ENCODE data around the gene ADAM11. TPM values are rescaled to one million over a fixed set of nuclear protein-coding genes. Genes with fewer than 3 reads are reported as not detected.
A peak's percentile ranks its signal among the peaks of the same experiment; 100 is the strongest.

The ADAM11 gene
- total RNA-seq, 2 donors from 2014 or later: 0.13 to 0.74 TPM

DNA sequence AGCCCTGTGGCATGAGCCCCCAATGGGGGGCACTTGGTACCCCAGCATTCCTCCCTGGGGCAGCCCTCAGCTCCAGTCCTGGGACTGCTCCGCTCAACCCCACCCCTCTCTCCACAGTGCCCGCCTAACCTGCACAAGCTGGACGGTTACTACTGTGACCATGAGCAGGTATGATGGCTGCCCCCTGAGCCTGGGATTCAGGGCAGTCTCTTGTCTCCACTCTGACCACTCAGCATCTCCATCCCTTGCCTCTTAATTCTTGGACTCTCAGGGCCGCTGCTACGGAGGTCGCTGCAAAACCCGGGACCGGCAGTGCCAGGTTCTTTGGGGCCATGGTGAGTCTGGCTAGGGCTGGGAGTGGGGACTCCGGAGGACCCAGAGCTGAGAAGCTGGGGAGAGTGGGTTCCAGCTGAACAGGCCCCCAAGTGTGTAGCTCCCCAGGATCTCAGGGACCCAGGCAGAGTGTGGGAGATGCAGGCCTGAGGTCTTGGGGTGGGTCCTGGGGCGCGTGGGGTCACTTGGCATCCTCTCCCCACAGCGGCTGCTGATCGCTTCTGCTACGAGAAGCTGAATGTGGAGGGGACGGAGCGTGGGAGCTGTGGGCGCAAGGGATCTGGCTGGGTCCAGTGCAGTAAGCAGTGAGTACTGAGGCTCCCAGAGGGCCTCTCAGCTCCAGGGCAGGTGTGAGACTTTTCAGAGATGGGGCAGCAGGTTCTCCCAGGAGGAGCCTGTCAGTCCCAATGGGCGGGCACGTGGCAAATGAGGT is 18.0 kb downstream of the ADAM11 start:
- Mint-ChIP-seq H3K27me3 (no peaks in the 10 kb centered on the region), H3K4me3 (peak overlapping the region; percentile 81), H3K36me3 (ENCODE audit: low read depth) (no peaks in the 10 kb centered on the region)

DNA sequence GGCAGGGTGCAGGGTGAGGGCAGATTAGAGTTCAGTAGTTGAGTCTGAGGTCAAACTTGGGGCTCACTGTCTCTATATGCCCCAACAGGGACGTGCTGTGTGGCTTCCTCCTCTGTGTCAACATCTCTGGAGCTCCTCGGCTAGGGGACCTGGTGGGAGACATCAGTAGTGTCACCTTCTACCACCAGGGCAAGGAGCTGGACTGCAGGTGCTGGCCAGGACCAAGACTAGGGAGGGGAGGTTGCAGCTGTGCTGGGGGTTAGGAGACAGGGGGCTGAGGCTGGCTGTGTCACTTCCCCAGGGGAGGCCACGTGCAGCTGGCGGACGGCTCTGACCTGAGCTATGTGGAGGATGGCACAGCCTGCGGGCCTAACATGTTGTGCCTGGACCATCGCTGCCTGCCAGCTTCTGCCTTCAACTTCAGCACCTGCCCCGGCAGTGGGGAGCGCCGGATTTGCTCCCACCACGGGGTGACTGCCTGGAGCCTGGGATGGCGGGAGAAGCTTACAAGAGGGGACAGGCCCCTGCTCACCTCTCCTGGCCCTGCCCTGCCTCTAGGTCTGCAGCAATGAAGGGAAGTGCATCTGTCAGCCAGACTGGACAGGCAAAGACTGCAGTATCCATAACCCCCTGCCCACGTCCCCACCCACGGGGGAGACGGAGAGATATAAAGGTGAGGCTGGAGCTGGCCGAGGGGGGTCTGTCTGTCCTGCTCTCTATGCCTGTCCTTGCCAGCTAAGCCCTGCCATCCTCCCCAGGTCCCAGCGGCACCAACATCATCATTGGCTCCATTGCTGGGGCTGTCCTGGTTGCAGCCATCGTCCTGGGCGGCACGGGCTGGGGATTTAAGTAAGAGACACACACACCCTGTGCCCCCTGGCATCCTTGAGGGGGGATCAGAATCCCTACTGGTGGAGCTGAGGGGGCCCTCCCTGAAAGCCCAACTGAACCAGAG is 18.9 kb downstream of the ADAM11 start:
- no peaks in the 10 kb centered on the region for H3K4me1 Mint-ChIP-seq
- H3K27ac Mint-ChIP-seq: no peak overlapping the region
- no peaks in the 10 kb centered on the region for H3K27me3 Mint-ChIP-seq
- H3K4me3 Mint-ChIP-seq: peak overlapping the region; percentile 81
- no peaks in the 10 kb centered on the region for H3K9me3 Mint-ChIP-seq
- H3K36me3 Mint-ChIP-seq (ENCODE audit: low read depth): no peaks in the 10 kb centered on the region
- no peak for ATAC-seq (replicated peaks)

More for the DNA sequence above, 18.0 kb downstream of the ADAM11 start:
- Mint-ChIP-seq H3K27ac (no peak overlapping the region), H3K9me3 (no peaks in the 10 kb centered on the region), H3K4me1 (no peaks in the 10 kb centered on the region)
- no peak for ATAC-seq (replicated peaks)

DNA sequence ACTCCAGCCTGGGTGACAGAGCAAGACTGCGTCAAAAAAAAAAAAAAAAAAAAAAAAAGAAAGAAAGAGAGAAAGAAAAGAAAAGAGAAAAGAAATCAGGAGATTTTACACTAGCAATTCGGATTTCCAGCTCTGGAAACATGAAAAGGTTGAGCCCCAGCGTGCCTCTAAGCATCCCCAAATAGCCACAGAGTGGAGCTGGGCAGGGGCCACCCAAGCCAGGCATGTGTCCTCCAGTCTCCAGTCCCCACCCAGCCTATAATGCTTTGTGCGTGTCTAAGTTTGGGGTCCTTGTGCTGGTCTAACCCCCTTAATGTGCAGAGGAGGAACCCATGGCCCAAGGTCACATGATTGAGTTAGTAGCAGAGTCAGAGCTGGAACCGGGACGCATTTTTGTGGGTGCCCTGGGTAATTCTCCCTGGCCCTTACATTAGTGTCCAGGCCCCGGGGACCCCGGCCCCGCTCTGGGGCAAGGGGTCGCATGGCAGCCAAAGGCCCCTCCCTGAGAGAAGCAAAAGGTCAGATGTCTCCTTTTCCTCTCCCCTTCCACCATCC is 19.9 kb downstream of the ADAM11 start:
- Mint-ChIP-seq H3K4me3 (peak overlapping the region; percentile 49), H3K4me1 (no peaks in the 10 kb centered on the region), H3K27me3 (no peaks in the 10 kb centered on the region), H3K9me3 (no peaks in the 10 kb centered on the region), H3K27ac (no peak overlapping the region), H3K36me3 (ENCODE audit: low read depth) (no peaks in the 10 kb centered on the region)
- ATAC-seq (replicated peaks): no peak

- H3K9me3 Mint-ChIP-seq: no peaks in the 10 kb centered on the region
- no peaks in the 10 kb centered on the region for H3K36me3 Mint-ChIP-seq (ENCODE audit: low read depth)
- no peaks in the 10 kb centered on the region for H3K27me3 Mint-ChIP-seq
- peak overlapping the region; percentile 49 for H3K4me3 Mint-ChIP-seq
- H3K4me1 Mint-ChIP-seq: no peaks in the 10 kb centered on the region
- peak; percentile 39 for ATAC-seq (replicated peaks)
- no peak overlapping the region for H3K27ac Mint-ChIP-seq
Measured at GRCh38 chr17:44779211-44780025, 20.6 kb downstream of the ADAM11 start.

GRCh38 chr17:44780161-44780560 is 21.4 kb downstream of the ADAM11 start:
- no peak for ATAC-seq (replicated peaks)
- H3K36me3 Mint-ChIP-seq (ENCODE audit: low read depth): no peaks in the 10 kb centered on the region
- H3K27ac Mint-ChIP-seq: no peak overlapping the region

GRCh38 chr17:44780845-44781480 is 22.2 kb downstream of the ADAM11 start:
- Mint-ChIP-seq H3K27me3 (no peaks in the 10 kb centered on the region), H3K4me1 (no peaks in the 10 kb centered on the region), H3K36me3 (ENCODE audit: low read depth) (no peaks in the 10 kb centered on the region), H3K27ac (no peak overlapping the region), H3K9me3 (no peaks in the 10 kb centered on the region), H3K4me3 (no peak overlapping the region)
- ATAC-seq (replicated peaks): no peak

More at GRCh38 chr17:44780161-44780560, 21.4 kb downstream of the ADAM11 start:
- Mint-ChIP-seq H3K4me1 (no peaks in the 10 kb centered on the region), H3K9me3 (no peaks in the 10 kb centered on the region), H3K27me3 (no peaks in the 10 kb centered on the region), H3K4me3 (peak overlapping the region; percentile 49)

DNA sequence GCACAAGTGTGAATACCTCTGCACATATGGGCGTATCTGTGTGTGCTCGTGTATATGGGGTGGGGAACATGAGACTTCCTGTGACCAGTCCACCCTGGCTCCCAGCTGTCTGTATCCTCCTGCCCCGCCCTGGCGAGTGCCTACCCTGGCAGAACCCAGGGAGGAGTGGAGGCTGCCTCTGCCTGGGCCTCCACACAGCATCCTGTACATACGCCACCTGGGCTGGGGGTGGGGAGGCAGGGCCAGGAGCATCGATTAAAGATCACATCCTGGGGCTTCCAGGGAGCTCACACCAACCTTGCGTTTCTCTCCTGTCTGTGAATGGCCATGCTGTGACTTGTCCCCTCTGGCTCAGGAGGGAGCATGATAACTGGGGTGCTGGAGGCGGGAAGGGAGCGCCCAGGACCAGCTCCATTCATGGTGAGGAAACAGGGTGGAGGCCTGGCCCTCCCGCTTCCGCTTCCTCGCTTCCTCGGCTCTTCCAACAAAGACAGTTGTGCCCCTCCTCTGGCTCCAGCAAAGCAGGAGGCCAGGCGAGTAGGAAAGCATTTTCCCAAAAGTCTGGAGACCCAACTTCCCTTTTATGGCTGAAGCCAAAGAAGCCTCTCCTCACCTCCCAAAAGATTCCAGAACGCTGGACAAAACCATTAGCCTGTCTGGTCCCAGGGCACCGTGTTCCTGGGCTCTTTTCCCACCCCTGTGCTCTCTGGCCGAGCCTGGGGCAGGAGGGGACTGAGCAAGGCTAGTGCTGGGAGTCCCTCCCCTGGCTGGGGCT is 22.9 kb downstream of the ADAM11 start:
- Mint-ChIP-seq H3K27ac (no peak overlapping the region), H3K4me1 (no peaks in the 10 kb centered on the region), H3K36me3 (ENCODE audit: low read depth) (no peaks in the 10 kb centered on the region), H3K9me3 (no peaks in the 10 kb centered on the region), H3K27me3 (no peaks in the 10 kb centered on the region), H3K4me3 (no peak overlapping the region)
- no peak for ATAC-seq (replicated peaks)

DNA sequence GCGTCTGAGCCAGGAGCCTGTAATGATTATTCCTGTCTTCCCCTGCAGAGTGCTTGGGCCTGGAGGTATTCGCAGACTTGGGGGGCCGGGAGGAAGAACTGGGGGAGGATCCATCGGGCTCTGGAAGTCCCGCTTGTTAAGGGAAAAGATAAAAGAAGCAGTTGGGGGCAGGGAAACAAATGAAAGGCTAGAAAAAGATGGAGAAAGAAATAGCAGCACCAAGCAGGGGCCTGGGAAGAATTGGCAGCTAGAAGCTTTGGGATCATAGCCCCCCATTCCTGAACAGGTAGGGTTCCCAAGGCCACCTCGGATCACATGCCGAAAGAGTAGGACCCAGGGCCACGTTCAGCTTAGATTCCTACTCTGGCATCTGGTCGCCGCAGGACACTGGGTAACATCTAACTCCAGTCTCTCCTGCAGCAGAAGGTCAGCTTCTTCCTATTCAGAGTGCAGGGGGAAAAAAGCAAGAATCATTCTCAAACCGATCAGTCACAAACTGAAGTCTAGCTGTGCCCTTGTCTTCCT is 23.6 kb downstream of the ADAM11 start:
- no peak for ATAC-seq (replicated peaks)
- Mint-ChIP-seq H3K36me3 (ENCODE audit: low read depth) (no peaks in the 10 kb centered on the region), H3K9me3 (no peaks in the 10 kb centered on the region), H3K27me3 (no peaks in the 10 kb centered on the region), H3K27ac (no peak overlapping the region), H3K4me3 (no peak overlapping the region), H3K4me1 (no peaks in the 10 kb centered on the region)

- no peaks in the 10 kb centered on the region for H3K36me3 Mint-ChIP-seq (ENCODE audit: low read depth)
- no peaks in the 10 kb centered on the region for H3K27me3 Mint-ChIP-seq
- no peaks in the 10 kb centered on the region for H3K9me3 Mint-ChIP-seq
- no peaks in the 10 kb centered on the region for H3K4me1 Mint-ChIP-seq
- ATAC-seq (replicated peaks): no peak
- no peak overlapping the region for H3K27ac Mint-ChIP-seq
- no peak overlapping the region for H3K4me3 Mint-ChIP-seq
Measured at GRCh38 chr17:44785921-44786320, 27.1 kb downstream of the ADAM11 start.

DNA sequence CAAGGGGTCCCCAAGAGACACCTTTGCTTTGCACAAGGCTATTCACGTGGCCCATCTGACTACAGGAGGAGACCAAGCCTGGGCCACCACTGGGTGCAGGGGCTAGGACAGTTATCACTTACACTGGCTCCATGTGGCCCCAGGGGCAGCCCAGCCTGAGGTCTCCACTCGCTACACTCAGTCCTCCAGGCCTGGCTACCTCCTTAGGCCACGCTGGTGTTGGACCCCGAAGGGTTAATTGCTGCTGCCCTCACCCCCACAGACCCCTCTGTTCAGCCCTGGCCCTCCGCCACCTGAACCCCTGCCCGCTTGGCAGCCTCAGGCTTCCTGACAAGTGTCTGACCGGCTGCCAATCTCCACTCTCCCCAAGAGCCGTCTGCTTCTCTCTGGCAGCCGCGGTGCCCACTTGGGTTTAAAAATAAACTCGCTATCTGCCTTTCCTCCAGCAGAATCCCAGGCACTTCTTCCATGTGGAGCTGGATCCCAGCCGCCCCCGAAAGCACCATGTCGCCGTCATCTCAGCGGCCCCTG is 27.8 kb downstream of the ADAM11 start:
- Mint-ChIP-seq H3K27ac (no peak overlapping the region), H3K9me3 (no peaks in the 10 kb centered on the region), H3K27me3 (no peaks in the 10 kb centered on the region), H3K4me1 (no peaks in the 10 kb centered on the region), H3K4me3 (no peak overlapping the region), H3K36me3 (ENCODE audit: low read depth) (no peaks in the 10 kb centered on the region)
- ATAC-seq (replicated peaks): no peak

DNA sequence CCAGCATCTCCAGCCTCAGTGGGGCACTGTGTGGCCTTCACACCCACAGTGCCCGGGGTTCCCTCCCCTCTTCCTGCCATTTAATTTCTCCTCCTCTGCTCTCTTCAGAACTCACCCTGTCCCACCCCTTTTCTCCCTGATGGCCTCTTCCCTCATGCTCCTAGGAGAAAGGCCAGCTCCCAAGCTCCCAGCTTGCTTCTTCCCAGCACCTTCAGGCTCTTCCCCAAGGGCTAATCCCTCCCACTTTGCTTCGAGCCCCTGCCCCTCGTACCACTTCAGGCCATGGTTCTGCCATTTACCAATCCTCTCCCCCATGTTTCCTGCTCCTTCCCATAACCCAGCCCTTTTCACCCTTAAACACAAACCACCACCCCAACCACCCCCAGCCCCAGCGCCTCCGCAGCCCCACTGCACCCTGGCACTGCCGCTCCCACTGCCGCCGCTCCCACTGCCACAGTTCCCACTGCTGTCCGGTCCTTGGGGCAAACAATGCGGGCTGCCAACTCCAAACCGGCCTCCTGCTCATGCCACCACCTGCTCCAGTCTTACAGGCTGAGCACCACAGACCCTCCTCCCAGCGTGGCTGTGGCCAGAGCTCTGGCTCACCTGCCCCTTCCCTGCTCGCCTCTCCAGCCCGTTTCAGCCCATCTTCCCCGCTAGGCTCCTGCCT is 28.6 kb downstream of the ADAM11 start:
- Mint-ChIP-seq H3K9me3 (no peaks in the 10 kb centered on the region), H3K27me3 (no peaks in the 10 kb centered on the region), H3K4me3 (no peak overlapping the region), H3K36me3 (ENCODE audit: low read depth) (no peaks in the 10 kb centered on the region), H3K27ac (no peak overlapping the region), H3K4me1 (no peaks in the 10 kb centered on the region)
- no peak for ATAC-seq (replicated peaks)

DNA sequence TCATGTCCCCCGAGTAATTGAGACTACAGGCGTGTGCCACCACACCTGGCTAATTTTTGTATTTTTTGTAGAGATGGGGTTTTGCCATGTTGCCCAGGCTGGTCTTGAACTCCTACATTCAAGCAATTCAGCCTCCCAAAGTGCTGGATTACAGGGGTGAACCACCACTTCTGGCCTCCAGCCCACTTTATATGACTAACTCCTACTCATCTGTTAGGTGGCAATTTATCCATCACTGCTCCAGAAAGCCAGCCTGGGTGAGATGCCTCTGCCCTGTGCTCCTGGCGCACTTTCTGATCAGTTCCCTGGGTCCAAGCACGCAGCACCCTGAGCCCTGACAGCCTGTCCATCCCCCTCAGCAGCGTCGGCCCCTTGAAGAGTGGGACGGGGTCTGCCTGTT is 29.4 kb downstream of the ADAM11 start:
- Mint-ChIP-seq H3K9me3 (no peaks in the 10 kb centered on the region), H3K36me3 (ENCODE audit: low read depth) (no peaks in the 10 kb centered on the region), H3K27ac (no peak overlapping the region), H3K27me3 (no peaks in the 10 kb centered on the region), H3K4me3 (no peak overlapping the region), H3K4me1 (no peaks in the 10 kb centered on the region)
- no peak for ATAC-seq (replicated peaks)

All from activated T-helper 17 cell treated with anti-CD3 and anti-CD28 coated beads, Interleukin-2, amount 50 U/mL, for 72 hours (primary cell).